Amygdala (tissue), 56 donors: Measurements from ENCODE around the gene KLHL5.

Experiments used
- DNase-seq, 56 donors: peaks; one replicate each; lab custom pipeline; 2025; lab: John Stamatoyannopoulos, UW

KLHL5 gene

GRCh38 chr4:39043861-39044363 is 18.1 kb upstream of the KLHL5 start:
- DNase-seq = no peak

- peak; percentile 20 to 90 (median 83) for DNase-seq
These were observed 17.6 kb upstream of the KLHL5 start for GRCh38 chr4:39044364-39044955.

- DNase-seq = peak in 13 of 56 donors; percentile 19 to 72 (median 51)
These were observed 16.8 kb upstream of the KLHL5 start for GRCh38 chr4:39044956-39045826.

GRCh38 chr4:39045827-39046221 is 16.2 kb upstream of the KLHL5 start:
- DNase-seq = no peak

- DNase-seq = no peak
These were observed 15.8 kb upstream of the KLHL5 start for GRCh38 chr4:39046249-39046648.

- no peak for DNase-seq
These were observed 14.4 kb upstream of the KLHL5 start for GRCh38 chr4:39047681-39048080.

- DNase-seq = no peak
These were observed 13.7 kb upstream of the KLHL5 start for GRCh38 chr4:39048311-39048710.

GRCh38 chr4:39050590-39050989 is 11.4 kb upstream of the KLHL5 start:
- no peak for DNase-seq

- peak in 5 of 56 donors; percentile 12 to 23 (median 14) for DNase-seq
These were observed 10.5 kb upstream of the KLHL5 start for GRCh38 chr4:39051492-39051891.

- no peak for DNase-seq
These were observed 8.0 kb upstream of the KLHL5 start for GRCh38 chr4:39053983-39054382.

GRCh38 chr4:39054497-39054896 is 7.5 kb upstream of the KLHL5 start:
- DNase-seq = no peak

- no peak for DNase-seq
These were observed 6.0 kb upstream of the KLHL5 start for GRCh38 chr4:39056023-39056422.

- DNase-seq = no peak
These were observed 575 bp upstream of the KLHL5 start for GRCh38 chr4:39061457-39061856.

GRCh38 chr4:39062770-39063097 is 702 bp downstream of the KLHL5 start:
- DNase-seq = peak in 3 of 56 donors; percentile 6 to 28 (median 12)

GRCh38 chr4:39063430-39063829 is 1.4 kb downstream of the KLHL5 start:
- DNase-seq = no peak

GRCh38 chr4:39066371-39066770 is 4.3 kb downstream of the KLHL5 start:
- no peak for DNase-seq

GRCh38 chr4:39067031-39067430 is 5.0 kb downstream of the KLHL5 start:
- no peak for DNase-seq

GRCh38 chr4:39067451-39067850 is 5.4 kb downstream of the KLHL5 start:
- DNase-seq = no peak

GRCh38 chr4:39068907-39069306 is 6.9 kb downstream of the KLHL5 start:
- DNase-seq = no peak

- DNase-seq = no peak
These were observed 16.8 kb downstream of the KLHL5 start for GRCh38 chr4:39078829-39079228.

- DNase-seq = no peak
These were observed 21.1 kb downstream of the KLHL5 start for GRCh38 chr4:39083164-39083563.

GRCh38 chr4:39085891-39086290 is 23.9 kb downstream of the KLHL5 start:
- DNase-seq = no peak
